DND-41 (cell line): ENCODE results near the gene LTA.

Source experiments
- ATAC-seq: fragments of 200-7000 bp; cut with Tn5 transposase; 3 replicates; pipeline ENCODE4 v1.9.1; 2021; ENCODE audit warnings: low read depth; ENCODE audit not compliant: insufficient read depth
- DNase-seq: peaks from one replicate; pipeline ENCODE4 v3.0.0-alpha.2; 2020
- H2AFZ ChIP-seq: 2 replicates; pipeline ENCODE4 v1.6.0; 2012; ENCODE audit warnings: low read depth, low read length
- H3K27ac ChIP-seq: 2 replicates; pipeline ENCODE4 v1.5.1; 2012; ENCODE audit warnings: low read length, inconsistent platforms
- H3K27me3 ChIP-seq: fragments of 200-600 bp; sonication (generic); 2 replicates; pipeline ENCODE4 v1.6.0; 2012; ENCODE audit warnings: low read length, mild to moderate bottlenecking, inconsistent platforms; ENCODE audit not compliant: insufficient read depth, poor library complexity
- H3K36me3 ChIP-seq: 2 replicates; pipeline ENCODE4 v1.5.1; 2012; ENCODE audit warnings: low read length, inconsistent platforms; ENCODE audit not compliant: insufficient read depth
- H3K4me1 ChIP-seq: 2 replicates; pipeline ENCODE4 v1.5.1; 2012; ENCODE audit warnings: mild to moderate bottlenecking, low read length; ENCODE audit not compliant: insufficient read depth
- H3K4me2 ChIP-seq: 2 replicates; pipeline ENCODE4 v1.6.0; 2012; ENCODE audit warnings: mild to moderate bottlenecking, moderate library complexity, low read length, inconsistent platforms; ENCODE audit not compliant: insufficient read depth
- H3K4me3 ChIP-seq, 2 experiments: fragments of 200-600 bp in 1 of 2; shearing (Covaris generic) in 1 of 2; 2 replicates each; pipeline ENCODE4 v1.5.1; 2012 to 2016; ENCODE audit warnings: inconsistent platforms in 2 of 2, low read length in 2 of 2, mild to moderate bottlenecking in 2 of 2, low read depth in 1 of 2, moderate library complexity in 1 of 2
- H3K79me2 ChIP-seq: 2 replicates; pipeline ENCODE4 v1.6.0; 2012; ENCODE audit warnings: low read length, inconsistent platforms; ENCODE audit not compliant: insufficient read depth
- H3K9ac ChIP-seq: 2 replicates; pipeline ENCODE4 v1.6.0; 2012; ENCODE audit warnings: low read depth, mild to moderate bottlenecking, inconsistent platforms, low read length, moderate library complexity
- H3K9me3 ChIP-seq: 2 replicates; pipeline ENCODE4 v1.5.1; 2012; ENCODE audit warnings: low read length, moderate library complexity, mild to moderate bottlenecking, inconsistent platforms; ENCODE audit not compliant: insufficient read depth, severe bottlenecking
- H4K20me1 ChIP-seq: 2 replicates; pipeline ENCODE4 v1.6.0; 2012; ENCODE audit warnings: low read length; ENCODE audit not compliant: insufficient read depth
- EZH2 ChIP-seq: IDR thresholded peaks from 3 replicates; pipeline ENCODE4 v1.6.1; 2012; ENCODE audit warnings: borderline replicate concordance, low read depth, mild to moderate bottlenecking, moderate library complexity, low read length, inconsistent platforms; ENCODE audit not compliant: severe bottlenecking
- TF ChIP-seq, protein P1 (sequence below): IDR thresholded peaks from 2 replicates; pipeline ENCODE4 v1.5.1; 2012; ENCODE audit warnings: borderline replicate concordance, low read length, moderate library complexity, mild to moderate bottlenecking; ENCODE audit not compliant: poor library complexity, severe bottlenecking; ENCODE audit errors: extremely low read depth

Gene LTA

DNA sequence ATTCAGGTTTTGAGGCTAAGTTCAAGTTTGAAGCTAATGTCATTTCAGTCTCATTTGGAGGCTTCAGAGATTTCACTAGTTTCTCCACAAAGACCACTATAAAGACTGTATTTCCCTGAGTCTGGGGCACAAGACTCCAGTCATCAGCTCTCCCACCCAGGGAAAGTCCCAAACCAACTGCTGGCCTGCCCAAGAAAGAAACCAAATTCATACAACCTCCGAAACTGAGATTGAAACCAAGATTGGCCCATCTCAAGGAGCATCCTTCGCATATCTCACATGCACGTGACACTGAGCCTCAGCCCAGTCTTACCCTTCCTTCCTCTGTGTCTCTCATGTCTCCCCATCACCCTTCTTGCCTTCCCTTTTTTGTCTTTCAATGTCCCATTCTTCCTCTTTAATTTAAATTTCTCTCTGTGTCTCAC is 3.5 kb upstream of the LTA start:
- H3K9ac ChIP-seq: no peak overlapping the region
- DNase-seq: no peak

DNA sequence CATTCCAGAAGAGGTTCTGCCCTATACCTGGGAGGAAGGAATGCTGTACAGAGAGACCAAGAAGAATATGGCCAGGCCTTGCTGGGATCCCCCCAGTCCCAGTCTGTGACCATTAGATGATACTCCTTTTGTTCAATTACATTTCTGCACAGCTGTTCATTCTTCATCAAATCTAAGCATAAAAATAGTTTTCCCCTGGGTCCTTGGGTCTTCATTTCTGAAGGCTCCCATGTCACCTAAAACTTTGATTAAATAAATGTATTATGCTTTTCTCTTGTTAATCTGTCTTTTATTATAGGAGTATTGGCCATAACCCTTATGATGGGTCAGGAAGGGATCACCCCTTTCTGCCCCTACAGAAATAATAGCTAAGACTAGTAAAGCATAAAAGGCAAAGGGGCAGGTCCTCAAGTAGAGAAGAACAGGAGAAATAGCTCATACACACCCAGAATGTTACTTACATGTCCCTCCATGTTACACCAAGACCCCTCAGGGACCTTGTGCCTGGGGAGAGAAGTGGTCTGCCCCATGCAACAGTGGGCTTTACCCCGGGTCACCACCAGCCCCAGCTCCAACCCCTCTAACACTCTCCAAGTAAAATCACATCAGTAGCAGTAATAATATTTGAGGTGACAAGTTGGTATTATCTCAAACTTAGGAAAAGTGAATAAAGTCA is 2.1 kb upstream of the LTA start:
- no peaks in the 10 kb centered on the region for H3K9me3 ChIP-seq
- no peak overlapping the region for H3K4me3 ChIP-seq
- TF ChIP-seq EZH2: no peak
- TF ChIP-seq, protein P1, sequence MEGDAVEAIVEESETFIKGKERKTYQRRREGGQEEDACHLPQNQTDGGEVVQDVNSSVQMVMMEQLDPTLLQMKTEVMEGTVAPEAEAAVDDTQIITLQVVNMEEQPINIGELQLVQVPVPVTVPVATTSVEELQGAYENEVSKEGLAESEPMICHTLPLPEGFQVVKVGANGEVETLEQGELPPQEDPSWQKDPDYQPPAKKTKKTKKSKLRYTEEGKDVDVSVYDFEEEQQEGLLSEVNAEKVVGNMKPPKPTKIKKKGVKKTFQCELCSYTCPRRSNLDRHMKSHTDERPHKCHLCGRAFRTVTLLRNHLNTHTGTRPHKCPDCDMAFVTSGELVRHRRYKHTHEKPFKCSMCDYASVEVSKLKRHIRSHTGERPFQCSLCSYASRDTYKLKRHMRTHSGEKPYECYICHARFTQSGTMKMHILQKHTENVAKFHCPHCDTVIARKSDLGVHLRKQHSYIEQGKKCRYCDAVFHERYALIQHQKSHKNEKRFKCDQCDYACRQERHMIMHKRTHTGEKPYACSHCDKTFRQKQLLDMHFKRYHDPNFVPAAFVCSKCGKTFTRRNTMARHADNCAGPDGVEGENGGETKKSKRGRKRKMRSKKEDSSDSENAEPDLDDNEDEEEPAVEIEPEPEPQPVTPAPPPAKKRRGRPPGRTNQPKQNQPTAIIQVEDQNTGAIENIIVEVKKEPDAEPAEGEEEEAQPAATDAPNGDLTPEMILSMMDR: no peak
- no peak overlapping the region for H3K4me2 ChIP-seq
- no peaks in the 10 kb centered on the region for H3K27me3 ChIP-seq
- H4K20me1 ChIP-seq: no peaks in the 10 kb centered on the region
- no peak overlapping the region for H3K9ac ChIP-seq
- H3K27ac ChIP-seq: no peak overlapping the region
- no peaks in the 10 kb centered on the region for H3K36me3 ChIP-seq
- peaks cover 7% of the 10 kb centered on the region for H3K4me1 ChIP-seq
- H2AFZ ChIP-seq: no peak overlapping the region
- ATAC-seq (no peak), DNase-seq (no peak)
- H3K79me2 ChIP-seq: no peaks in the 10 kb centered on the region

More for the DNA sequence above, 3.5 kb upstream of the LTA start:
- Histone ChIP-seq H3K4me3 (no peak overlapping the region), H3K36me3 (no peaks in the 10 kb centered on the region), H3K27me3 (no peaks in the 10 kb centered on the region), H3K79me2 (no peaks in the 10 kb centered on the region), H3K9me3 (no peaks in the 10 kb centered on the region), H4K20me1 (no peaks in the 10 kb centered on the region), H2AFZ (no peak overlapping the region), H3K27ac (no peak overlapping the region), H3K4me2 (no peak overlapping the region), H3K4me1 (no peaks in the 10 kb centered on the region)
- peak; percentile 77 for ATAC-seq
- TF ChIP-seq EZH2: no peak
- TF ChIP-seq, protein P1: no peak

DNA sequence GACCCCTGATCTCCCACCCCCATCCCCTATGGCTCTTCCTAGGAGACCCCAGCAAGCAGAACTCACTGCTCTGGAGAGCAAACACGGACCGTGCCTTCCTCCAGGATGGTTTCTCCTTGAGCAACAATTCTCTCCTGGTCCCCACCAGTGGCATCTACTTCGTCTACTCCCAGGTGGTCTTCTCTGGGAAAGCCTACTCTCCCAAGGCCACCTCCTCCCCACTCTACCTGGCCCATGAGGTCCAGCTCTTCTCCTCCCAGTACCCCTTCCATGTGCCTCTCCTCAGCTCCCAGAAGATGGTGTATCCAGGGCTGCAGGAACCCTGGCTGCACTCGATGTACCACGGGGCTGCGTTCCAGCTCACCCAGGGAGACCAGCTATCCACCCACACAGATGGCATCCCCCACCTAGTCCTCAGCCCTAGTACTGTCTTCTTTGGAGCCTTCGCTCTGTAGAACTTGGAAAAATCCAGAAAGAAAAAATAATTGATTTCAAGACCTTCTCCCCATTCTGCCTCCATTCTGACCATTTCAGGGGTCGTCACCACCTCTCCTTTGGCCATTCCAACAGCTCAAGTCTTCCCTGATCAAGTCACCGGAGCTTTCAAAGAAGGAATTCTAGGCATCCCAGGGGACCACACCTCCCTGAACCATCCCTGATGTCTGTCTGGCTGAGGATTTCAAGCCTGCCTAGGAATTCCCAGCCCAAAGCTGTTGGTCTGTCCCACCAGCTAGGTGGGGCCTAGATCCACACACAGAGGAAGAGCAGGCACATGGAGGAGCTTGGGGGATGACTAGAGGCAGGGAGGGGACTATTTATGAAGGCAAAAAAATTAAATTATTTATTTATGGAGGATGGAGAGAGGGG is 1.4 kb downstream of the LTA start:
- no peak overlapping the region for H3K9ac ChIP-seq
- no peak overlapping the region for H3K27ac ChIP-seq
- ATAC-seq: no peak
- TF ChIP-seq, protein P1: no peak
- TF ChIP-seq EZH2: no peak
- peaks cover 28% of the 10 kb centered on the region for H3K4me1 ChIP-seq
- H3K79me2 ChIP-seq: no peaks in the 10 kb centered on the region
- H4K20me1 ChIP-seq: no peaks in the 10 kb centered on the region
- no peaks in the 10 kb centered on the region for H3K36me3 ChIP-seq
- no peak overlapping the region for H3K4me2 ChIP-seq
- no peak for DNase-seq
- no peaks in the 10 kb centered on the region for H3K27me3 ChIP-seq
- H3K9me3 ChIP-seq: no peaks in the 10 kb centered on the region
- H3K4me3 ChIP-seq: no peak overlapping the region
- no peak overlapping the region for H2AFZ ChIP-seq
